ENCODE measurements around the gene USP22. TPM values are rescaled to one million over a fixed set of nuclear protein-coding genes. Genes with fewer than 3 reads are reported as not detected.

USP22 gene
- total and polyA plus RNA-seq, 8 donors: 22.7 to 102 (median 75.5) TPM

GRCh38 chr17:21004016-21004930 lies 38.5 kb downstream of the USP22 start:
- Histone ChIP-seq H3K9me3 (no peaks in the 10 kb centered on the region), H3K4me3 (no peak overlapping the region), H3K27me3 (no peaks in the 10 kb centered on the region), H3K27ac (no peak overlapping the region), H3K36me3 (peaks cover 14 to 94% (median 73%) of the 10 kb centered on the region in 3 donors), H3K4me1 (no peaks in the 10 kb centered on the region)
- TF ChIP-seq CTCF (IDR thresholded peaks at IDR 0.05): no peak
- DNase-seq (no peak), ATAC-seq (no peak), FAIRE-seq (no peak)
- 73 to 79% methylated on average over 26 of the region's 26 CpGs for WGBS, 2 donors
- intact Hi-C loops (cut with DNase I): no loop called here

GRCh38 chr17:21003007-21003621 lies 39.7 kb downstream of the USP22 start:
- Histone ChIP-seq H3K27me3 (no peaks in the 10 kb centered on the region), H3K4me1 (no peaks in the 10 kb centered on the region), H3K9me3 (no peaks in the 10 kb centered on the region), H3K36me3 (peaks cover 14 to 83% (median 68%) of the 10 kb centered on the region in 3 donors), H3K27ac (no peak overlapping the region), H3K4me3 (no peak overlapping the region)
- no peak for FAIRE-seq
- DNase-seq: peak in 1 of 6 donors; percentile 49
- peak in 1 of 4 donors; percentile 5 for ATAC-seq
- no peak for TF ChIP-seq CTCF (IDR thresholded peaks at IDR 0.05)
- WGBS, 2 donors: 83% methylated on average over 11 of the region's 11 CpGs
- intact Hi-C loops (cut with DNase I): no loop called here

- ATAC-seq: no peak
- Histone ChIP-seq H3K36me3 (peaks cover 14 to 77% (median 62%) of the 10 kb centered on the region in 3 donors), H3K27me3 (no peaks in the 10 kb centered on the region), H3K9me3 (no peaks in the 10 kb centered on the region), H3K4me3 (no peak overlapping the region), H3K4me1 (no peaks in the 10 kb centered on the region), H3K27ac (no peak overlapping the region)
- WGBS, 2 donors: 90 to 94% methylated on average over 26 of the region's 26 CpGs
- FAIRE-seq: no peak
- DNase-seq: peak in 1 of 6 donors; percentile 36
- TF ChIP-seq CTCF (IDR thresholded peaks at IDR 0.05): no peak
- intact Hi-C loops (cut with DNase I): no loop called here
Measured at GRCh38 chr17:21002309-21003006, 40.4 kb downstream of the USP22 start.

GRCh38 chr17:21001813-21002221 lies 41.0 kb downstream of the USP22 start:
- Histone ChIP-seq H3K36me3 (peaks cover 9 to 70% (median 56%) of the 10 kb centered on the region in 3 donors), H3K27ac (no peak overlapping the region), H3K27me3 (no peaks in the 10 kb centered on the region), H3K4me3 (no peak overlapping the region), H3K9me3 (no peaks in the 10 kb centered on the region), H3K4me1 (no peaks in the 10 kb centered on the region)
- FAIRE-seq: no peak
- intact Hi-C loops (cut with DNase I): no loop called here
- ATAC-seq: peak in 1 of 4 donors; percentile 16
- 83 to 87% methylated on average over 12 of the region's 12 CpGs for WGBS, 2 donors
- TF ChIP-seq CTCF (IDR thresholded peaks at IDR 0.05): no peak
- no peak for DNase-seq

Measured in pancreas (tissue), 10 donors.